SK-N-SH treated with all-trans-retinoic acid at 6 μM for 48 hours (cell line): ENCODE measurements around the gene RIN3.

Experiments
- ARNTL ChIP-seq: fragments of 450-650 bp; formaldehyde crosslinking; IDR thresholded peaks from 2 replicates; pipeline ENCODE4 v1.5.0; 2020; ENCODE audit warnings: low read depth, mild to moderate bottlenecking, moderate library complexity, borderline replicate concordance
- CREB5 ChIP-seq: fragments of 250-450 bp; sonication (Bioruptor Pico); IDR thresholded peaks from 2 replicates; pipeline ENCODE4 v1.5.1; 2020; ENCODE audit warnings: low read depth, mild to moderate bottlenecking, moderate library complexity
- CSDC2 ChIP-seq: fragments of 250-450 bp; sonication (Bioruptor Pico); IDR thresholded peaks from 2 replicates; pipeline ENCODE4 v1.5.0; 2020; ENCODE audit warnings: mild to moderate bottlenecking, moderate library complexity
- GLIS3 ChIP-seq: fragments of 250-450 bp; sonication (Bioruptor Pico); IDR thresholded peaks from 2 replicates; pipeline ENCODE4 v1.5.0; 2020; ENCODE audit warnings: mild to moderate bottlenecking, moderate library complexity
- PATZ1 ChIP-seq: fragments of 250-450 bp; sonication (Bioruptor Pico); IDR thresholded peaks from 2 replicates; pipeline ENCODE4 v1.8.0; 2020; ENCODE audit warnings: mild to moderate bottlenecking, moderate library complexity, borderline replicate concordance
- RARB ChIP-seq: fragments of 250-450 bp; sonication (Bioruptor Pico); IDR thresholded peaks from 2 replicates; pipeline ENCODE4 v1.8.0; 2021; ENCODE audit warnings: mild to moderate bottlenecking, moderate library complexity
- ZC3H10 ChIP-seq: fragments of 250-450 bp; sonication (Bioruptor Pico); IDR thresholded peaks from 2 replicates; pipeline ENCODE4 v1.5.1; 2021; ENCODE audit warnings: mild to moderate bottlenecking, moderate library complexity
- ZFP30 ChIP-seq: fragments of 450-650 bp; formaldehyde crosslinking; IDR thresholded peaks from 2 replicates; pipeline ENCODE4 v1.5.0; 2022; ENCODE audit warnings: mild to moderate bottlenecking, moderate library complexity
- ZNF565 ChIP-seq: fragments of 450-650 bp; formaldehyde crosslinking; conservative IDR thresholded peaks from 2 replicates; pipeline ENCODE4 v1.5.0; 2020; ENCODE audit warnings: low read depth, mild to moderate bottlenecking, moderate library complexity

GRCh38 chr14:92473261-92473968 lies 40.2 kb upstream of the RIN3 start:
- TF ChIP-seq ZFP30 (CRISPR knock-in tag) (no peak), CSDC2 (CRISPR knock-in tag) (no peak), ZC3H10 (CRISPR knock-in tag) (no peak), RARB (CRISPR knock-in tag) (no peak), GLIS3 (CRISPR knock-in tag) (no peak), ZNF565 (CRISPR knock-in tag) (no peak), CREB5 (no peak), ARNTL (no peak), PATZ1 (CRISPR knock-in tag) (no peak)
